Suprapubic skin (tissue), 4 donors: ENCODE results near the gene ASCC1. TPM values are rescaled to one million over a fixed set of nuclear protein-coding genes. Genes with fewer than 3 reads are reported as not detected.
A peak's percentile ranks its signal among the peaks of the same experiment; 100 is the strongest.

Source experiments
- DNase-seq, 2 donors: peaks; one replicate each; pipeline ENCODE4 v3.0.0-alpha.2; 2019; ENCODE audit warnings: low spot score in 2 of 2
- H3K27ac ChIP-seq: fragments of 200-600 bp; sonication (generic); one replicate; pipeline ENCODE4 v1.5.1; 2019
- H3K27me3 ChIP-seq: fragments of 200-600 bp; sonication (generic); one replicate; pipeline ENCODE4 v1.5.1; 2019
- H3K36me3 ChIP-seq: fragments of 200-600 bp; sonication (generic); one replicate; pipeline ENCODE4 v1.5.1; 2019
- H3K4me1 ChIP-seq: fragments of 200-600 bp; sonication (generic); one replicate; pipeline ENCODE4 v1.5.1; 2019
- H3K4me3 ChIP-seq: fragments of 200-600 bp; sonication (generic); one replicate; pipeline ENCODE4 v1.5.1; 2019; ENCODE audit warnings: mild to moderate bottlenecking
- H3K9me3 ChIP-seq: fragments of 200-600 bp; sonication (generic); one replicate; pipeline ENCODE4 v1.5.1; 2019
- CTCF ChIP-seq, 2 donors: fragments of 200-600 bp in 1 of 2; fragments of 450-650 bp in 1 of 2; sonication (generic) in 1 of 2; IDR thresholded peaks; one replicate each; pipeline ENCODE4 v1.5.1; 2016 to 2019; ENCODE audit warnings: antibody characterized with exemption in 2 of 2, mild to moderate bottlenecking in 1 of 2, moderate library complexity in 1 of 2
- EP300 ChIP-seq: sonication (generic); formaldehyde crosslinking; IDR thresholded peaks from one replicate; pipeline ENCODE4 v1.6.1; 2017; ENCODE audit warnings: antibody characterized with exemption
- POLR2A ChIP-seq, 2 donors: fragments of 450-650 bp; IDR thresholded peaks; one replicate each; pipeline ENCODE4 v1.6.1; 2017; ENCODE audit warnings: antibody characterized with exemption in 2 of 2, mild to moderate bottlenecking in 2 of 2, moderate library complexity in 2 of 2
- POLR2AphosphoS5 ChIP-seq, 3 donors: sonication (generic); formaldehyde crosslinking; IDR thresholded peaks; one replicate each; pipeline ENCODE4 v1.6.1; 2017; ENCODE audit warnings: antibody characterized with exemption in 3 of 3
- WGBS: methylation state at CpG from one replicate; pipeline ENCODE4 v1.1.5; 2018; 5-methylcytosine and 5-hydroxymethylcytosine counted together
- total RNA-seq, 4 donors: library from RNA; depleted of rRNA; stranded (reverse); fragments of >200 nt; gene quantifications; one replicate each; pipeline ENCODE4 v1.1.0, GENCODE V29; 2016

The ASCC1 gene
- total RNA-seq: 10 to 100 TPM; 20.2 to 31.7 (median 21.2) TPM

- Histone ChIP-seq H3K4me3 (peak within 1 kb of the TSS; percentile 75), H3K36me3 (peaks cover 23% of the 10 kb centered on the region), H3K4me1 (peaks cover 45% of the 10 kb centered on the region), H3K27ac (peak within 1 kb of the TSS; percentile 98), H3K27me3 (no peaks in the 10 kb centered on the region), H3K9me3 (no peaks in the 10 kb centered on the region)
- WGBS: 0% methylated on average over 53 of the region's 64 CpGs
- TF ChIP-seq POLR2AphosphoS5 (IDR thresholded peaks at IDR 0.05) (peak; percentile 66 to 90 (median 89)), CTCF (IDR thresholded peaks at IDR 0.05) (no peak), POLR2A (IDR thresholded peaks at IDR 0.05) (peak; percentile 72 to 93)
- DNase-seq: peak; percentile 92 to 94
Observed at GRCh38 chr10:72215611-72216549, at the start of gene ASCC1, which contains the start of gene ANAPC16. Gene ASCC1 (minus strand): TSS chr10:72216276. CDS start chr10:72213298, 2,978 bp downstream. Gene ANAPC16 (plus strand): TSS chr10:72216012. CDS start chr10:72223915, 7,903 bp downstream.

GRCh38 chr10:72265508-72265907 lies 49.4 kb upstream of the ASCC1 start:
- 87% methylated on average over 6 of the region's 6 CpGs for WGBS
- Histone ChIP-seq H3K4me3 (no peak overlapping the region), H3K36me3 (no peaks in the 10 kb centered on the region), H3K27me3 (no peaks in the 10 kb centered on the region), H3K27ac (no peak overlapping the region), H3K9me3 (no peaks in the 10 kb centered on the region), H3K4me1 (peaks cover 40% of the 10 kb centered on the region)
- DNase-seq: no peak
- no peak for TF ChIP-seq POLR2A (IDR thresholded peaks at IDR 0.05)
- TF ChIP-seq EP300: no peak
- TF ChIP-seq POLR2AphosphoS5 (IDR thresholded peaks at IDR 0.05): no peak
- TF ChIP-seq CTCF (IDR thresholded peaks at IDR 0.05): no peak

- TF ChIP-seq EP300 (no peak), POLR2AphosphoS5 (IDR thresholded peaks at IDR 0.05) (no peak), CTCF (IDR thresholded peaks at IDR 0.05) (no peak), POLR2A (IDR thresholded peaks at IDR 0.05) (no peak)
- Histone ChIP-seq H3K27me3 (no peaks in the 10 kb centered on the region), H3K9me3 (no peaks in the 10 kb centered on the region), H3K4me3 (no peak overlapping the region), H3K4me1 (peaks cover 50% of the 10 kb centered on the region), H3K36me3 (no peaks in the 10 kb centered on the region), H3K27ac (peak overlapping the region; percentile 86)
- DNase-seq: no peak
- 85% methylated on average over 1 of the region's 1 CpG for WGBS
Observed at GRCh38 chr10:72264536-72264935, 48.5 kb upstream of the ASCC1 start.

GRCh38 chr10:72263613-72264241 lies 47.7 kb upstream of the ASCC1 start:
- peak in 2 of 3 donors; percentile 16 to 25 for TF ChIP-seq POLR2AphosphoS5 (IDR thresholded peaks at IDR 0.05)
- TF ChIP-seq POLR2A (IDR thresholded peaks at IDR 0.05): no peak
- TF ChIP-seq CTCF (IDR thresholded peaks at IDR 0.05): no peak
- Histone ChIP-seq H3K4me3 (no peak overlapping the region), H3K36me3 (no peaks in the 10 kb centered on the region), H3K27ac (peak overlapping the region; percentile 86), H3K27me3 (no peaks in the 10 kb centered on the region), H3K9me3 (no peaks in the 10 kb centered on the region), H3K4me1 (peaks cover 58% of the 10 kb centered on the region)
- WGBS: 45% methylated on average over 6 of the region's 6 CpGs
- no peak for DNase-seq
